Tibial nerve (tissue), 4 donors: Measurements from ENCODE around the gene NFXL1.

Source experiments
- EP300 ChIP-seq, 2 donors: sonication (generic); formaldehyde crosslinking; IDR thresholded peaks; one replicate each; pipeline ENCODE4 v1.6.1; 2017; ENCODE audit warnings: antibody characterized with exemption in 2 of 2, mild to moderate bottlenecking in 1 of 2
- POLR2A ChIP-seq, 2 donors: fragments of 450-650 bp; IDR thresholded peaks; one replicate each; pipeline ENCODE4 v1.6.1; 2017; ENCODE audit warnings: antibody characterized with exemption in 2 of 2, mild to moderate bottlenecking in 2 of 2, moderate library complexity in 2 of 2
- TF ChIP-seq, protein P1 (sequence below), 5 experiments: fragments of 200-600 bp in 3 of 5; fragments of 450-650 bp in 2 of 5; sonication (generic) in 3 of 5; IDR thresholded peaks; one replicate each; pipeline ENCODE4 v1.5.1; 2016 to 2019; ENCODE audit warnings: antibody characterized with exemption in 5 of 5, mild to moderate bottlenecking in 3 of 5, moderate library complexity in 2 of 5

DNA sequence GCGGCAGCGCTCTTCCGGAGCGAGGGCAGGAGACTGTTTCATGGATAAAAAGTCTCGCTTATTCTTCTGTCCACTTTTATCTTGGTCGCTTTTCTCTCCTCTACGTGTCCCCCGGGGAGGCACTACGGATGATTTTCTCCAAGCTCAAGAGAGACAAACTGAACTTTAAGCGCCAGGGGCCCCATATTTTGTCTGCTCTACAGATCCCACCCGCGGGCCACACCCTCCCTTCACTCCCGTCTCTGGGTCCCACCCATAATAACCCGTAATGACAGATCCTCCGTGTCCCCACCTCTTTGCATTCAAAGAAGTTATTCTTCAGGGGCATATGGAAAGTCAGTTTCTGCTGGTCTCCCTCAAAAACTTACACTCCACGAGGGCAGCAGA is 76.5 kb downstream of the NFXL1 start, which contains the start of gene CORIN:
- TF ChIP-seq, protein P1, sequence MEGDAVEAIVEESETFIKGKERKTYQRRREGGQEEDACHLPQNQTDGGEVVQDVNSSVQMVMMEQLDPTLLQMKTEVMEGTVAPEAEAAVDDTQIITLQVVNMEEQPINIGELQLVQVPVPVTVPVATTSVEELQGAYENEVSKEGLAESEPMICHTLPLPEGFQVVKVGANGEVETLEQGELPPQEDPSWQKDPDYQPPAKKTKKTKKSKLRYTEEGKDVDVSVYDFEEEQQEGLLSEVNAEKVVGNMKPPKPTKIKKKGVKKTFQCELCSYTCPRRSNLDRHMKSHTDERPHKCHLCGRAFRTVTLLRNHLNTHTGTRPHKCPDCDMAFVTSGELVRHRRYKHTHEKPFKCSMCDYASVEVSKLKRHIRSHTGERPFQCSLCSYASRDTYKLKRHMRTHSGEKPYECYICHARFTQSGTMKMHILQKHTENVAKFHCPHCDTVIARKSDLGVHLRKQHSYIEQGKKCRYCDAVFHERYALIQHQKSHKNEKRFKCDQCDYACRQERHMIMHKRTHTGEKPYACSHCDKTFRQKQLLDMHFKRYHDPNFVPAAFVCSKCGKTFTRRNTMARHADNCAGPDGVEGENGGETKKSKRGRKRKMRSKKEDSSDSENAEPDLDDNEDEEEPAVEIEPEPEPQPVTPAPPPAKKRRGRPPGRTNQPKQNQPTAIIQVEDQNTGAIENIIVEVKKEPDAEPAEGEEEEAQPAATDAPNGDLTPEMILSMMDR (IDR thresholded peaks at IDR 0.05), result no peak
- no peak for TF ChIP-seq POLR2A (IDR thresholded peaks at IDR 0.05)
- TF ChIP-seq EP300 (IDR thresholded peaks at IDR 0.05), result no peak
